Measurements from ENCODE around the gene TULP4. TPM values are rescaled to one million over a fixed set of nuclear protein-coding genes. Genes with fewer than 3 reads are reported as not detected.

TULP4 gene
- polyA plus RNA-seq, 3 donors, result 6.5 to 10.6 (median 7.9) TPM

DNA sequence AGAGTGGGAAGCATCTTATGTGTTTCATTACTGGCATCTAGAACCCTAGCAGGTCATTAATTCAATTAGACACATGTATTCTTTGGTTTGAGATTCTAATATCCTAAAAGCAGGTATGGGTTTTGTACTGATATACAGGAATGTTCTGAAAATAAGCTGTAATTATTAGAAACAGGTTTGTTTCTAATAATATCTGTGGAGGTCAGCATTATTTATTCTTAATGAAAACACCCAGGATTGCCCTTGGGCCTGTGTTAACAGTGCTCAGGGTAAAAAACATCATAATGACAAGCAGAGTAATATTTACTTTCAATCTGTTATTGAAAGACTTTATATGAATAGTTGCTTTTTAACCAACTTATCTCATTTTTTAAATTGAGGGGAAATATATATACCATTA is 8.0 kb upstream of the TULP4 start:
- H3K27ac ChIP-seq (ENCODE audit: low read depth in 1 of 2, low read length in 2 of 2), result no peak overlapping the region
- no peaks in the 10 kb centered on the region for H3K4me1 Mint-ChIP-seq

DNA sequence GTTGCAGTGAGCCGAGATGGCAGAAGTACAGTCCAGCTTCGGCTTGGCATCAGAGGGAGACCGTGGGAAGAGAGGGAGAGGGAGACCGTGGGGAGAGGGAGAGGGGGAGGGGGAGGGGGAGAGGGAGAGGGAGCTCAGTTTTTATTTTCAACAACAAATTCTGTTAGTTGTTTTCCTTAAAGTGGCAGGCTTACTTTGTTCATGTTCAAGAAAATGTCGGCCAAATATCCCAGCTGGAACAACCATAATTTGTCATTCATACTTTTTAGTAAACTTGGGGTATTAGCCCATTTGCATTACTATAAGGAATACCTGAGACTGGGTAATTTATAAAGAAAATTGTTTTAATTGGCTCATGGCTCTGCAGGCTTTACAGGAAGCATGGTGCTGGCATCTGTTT is 2.5 kb upstream of the TULP4 start:
- Mint-ChIP-seq H3K27me3 (ENCODE audit: low read depth in 3 of 3) (peaks cover 0 to 2% (median 0%) of the 10 kb centered on the region in 3 donors), H3K36me3 (peaks cover 4 to 9% of the 10 kb centered on the region in 2 donors), H3K4me3 (no peak overlapping the region), H3K27ac (no peak overlapping the region), H3K9me3 (peaks cover 0 to 14% (median 3%) of the 10 kb centered on the region in 7 donors), H3K4me1 (peaks cover 20% of the 10 kb centered on the region)
- WGBS (ENCODE audit: insufficient coverage), result no CpG with 5 or more reads among the region's 5 CpGs
- Histone ChIP-seq H3K79me2 (ENCODE audit: insufficient read depth, low read length) (peaks cover 4% of the 10 kb centered on the region), H4K20me1 (ENCODE audit: insufficient read depth, low read length) (no peaks in the 10 kb centered on the region), H3K4me3 (replicated peaks in 1 of 3; ENCODE audit: low read depth in 2 of 3, low read length in 3 of 3) (no peak overlapping the region), H3K27me3 (ENCODE audit: control insufficient read depth in 2 of 2, insufficient read depth in 2 of 2, low read length in 2 of 2) (no peaks in the 10 kb centered on the region), H3K36me3 (replicated peaks in 1 of 2; ENCODE audit: control insufficient read depth in 1 of 2, insufficient read depth in 2 of 2, low read length in 2 of 2) (no peaks in the 10 kb centered on the region), H3K9me3 (replicated peaks in 1 of 2; ENCODE audit: control insufficient read depth in 1 of 2, insufficient read depth in 1 of 2, low read length in 2 of 2) (no peaks in the 10 kb centered on the region), H3K9ac (ENCODE audit: insufficient read depth, low read length, poor library complexity, severe bottlenecking) (no peak overlapping the region), H3K4me1 (ENCODE audit: control insufficient read depth in 1 of 2, insufficient read depth in 2 of 2, low read length in 2 of 2) (peaks cover 5 to 16% of the 10 kb centered on the region in 2 donors), H2AFZ (ENCODE audit: insufficient read depth, low read depth, low read length, poor library complexity, severe bottlenecking) (no peak overlapping the region), H3K4me2 (replicated peaks; ENCODE audit: extremely low read depth, low read length, poor library complexity, severe bottlenecking) (no peak overlapping the region), H3K27ac (ENCODE audit: low read depth in 1 of 2, low read length in 2 of 2) (no peak overlapping the region)
- TF ChIP-seq, protein P1, sequence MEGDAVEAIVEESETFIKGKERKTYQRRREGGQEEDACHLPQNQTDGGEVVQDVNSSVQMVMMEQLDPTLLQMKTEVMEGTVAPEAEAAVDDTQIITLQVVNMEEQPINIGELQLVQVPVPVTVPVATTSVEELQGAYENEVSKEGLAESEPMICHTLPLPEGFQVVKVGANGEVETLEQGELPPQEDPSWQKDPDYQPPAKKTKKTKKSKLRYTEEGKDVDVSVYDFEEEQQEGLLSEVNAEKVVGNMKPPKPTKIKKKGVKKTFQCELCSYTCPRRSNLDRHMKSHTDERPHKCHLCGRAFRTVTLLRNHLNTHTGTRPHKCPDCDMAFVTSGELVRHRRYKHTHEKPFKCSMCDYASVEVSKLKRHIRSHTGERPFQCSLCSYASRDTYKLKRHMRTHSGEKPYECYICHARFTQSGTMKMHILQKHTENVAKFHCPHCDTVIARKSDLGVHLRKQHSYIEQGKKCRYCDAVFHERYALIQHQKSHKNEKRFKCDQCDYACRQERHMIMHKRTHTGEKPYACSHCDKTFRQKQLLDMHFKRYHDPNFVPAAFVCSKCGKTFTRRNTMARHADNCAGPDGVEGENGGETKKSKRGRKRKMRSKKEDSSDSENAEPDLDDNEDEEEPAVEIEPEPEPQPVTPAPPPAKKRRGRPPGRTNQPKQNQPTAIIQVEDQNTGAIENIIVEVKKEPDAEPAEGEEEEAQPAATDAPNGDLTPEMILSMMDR (IDR thresholded peaks at IDR 0.05), result no peak
- intact Hi-C loops (cut with micrococcal nuclease), result no loop called here
- DNase-seq, result no peak

More for the DNA sequence above, 8.0 kb upstream of the TULP4 start:
- Mint-ChIP-seq H3K9me3 (peaks cover 6 to 22% (median 13%) of the 10 kb centered on the region in 7 donors), H3K4me3 (no peak overlapping the region), H3K27me3 (ENCODE audit: low read depth in 3 of 3) (no peaks in the 10 kb centered on the region), H3K27ac (no peak overlapping the region), H3K36me3 (peaks cover 0 to 3% of the 10 kb centered on the region in 2 donors)
- Histone ChIP-seq H2AFZ (ENCODE audit: insufficient read depth, low read depth, low read length, poor library complexity, severe bottlenecking) (no peak overlapping the region), H3K27me3 (ENCODE audit: control insufficient read depth in 2 of 2, insufficient read depth in 2 of 2, low read length in 2 of 2) (no peaks in the 10 kb centered on the region), H4K20me1 (ENCODE audit: insufficient read depth, low read length) (no peaks in the 10 kb centered on the region), H3K4me3 (replicated peaks in 1 of 3; ENCODE audit: low read depth in 2 of 3, low read length in 3 of 3) (no peak overlapping the region), H3K79me2 (ENCODE audit: insufficient read depth, low read length) (no peaks in the 10 kb centered on the region), H3K9ac (ENCODE audit: insufficient read depth, low read length, poor library complexity, severe bottlenecking) (no peak overlapping the region), H3K4me2 (replicated peaks; ENCODE audit: extremely low read depth, low read length, poor library complexity, severe bottlenecking) (no peak overlapping the region), H3K4me1 (ENCODE audit: control insufficient read depth in 1 of 2, insufficient read depth in 2 of 2, low read length in 2 of 2) (no peaks in the 10 kb centered on the region), H3K9me3 (replicated peaks in 1 of 2; ENCODE audit: control insufficient read depth in 1 of 2, insufficient read depth in 1 of 2, low read length in 2 of 2) (peaks cover 0 to 4% of the 10 kb centered on the region in 2 donors), H3K36me3 (replicated peaks in 1 of 2; ENCODE audit: control insufficient read depth in 1 of 2, insufficient read depth in 2 of 2, low read length in 2 of 2) (no peaks in the 10 kb centered on the region)
- intact Hi-C loops (cut with micrococcal nuclease), result no loop called here
- no peak for DNase-seq
- TF ChIP-seq, protein P1 (IDR thresholded peaks at IDR 0.05), result no peak
